ENCODE results near the gene CD22.

CD22 gene

GRCh38 chr19:35287713-35288112 is 41.3 kb upstream of the CD22 start:
- Histone ChIP-seq H2AFZ (ENCODE audit: low read depth, low read length) (no peak overlapping the region), H3K4me2 (ENCODE audit: low read length, poor library complexity, severe bottlenecking) (no peak overlapping the region), H2BK120ac (ENCODE audit: low read depth, low read length) (no peak overlapping the region), H3K27me3 (ENCODE audit: control insufficient read depth in 1 of 2, insufficient read depth in 1 of 2, low read length in 2 of 2) (peaks cover 25 to 45% of the 10 kb centered on the region in 2 experiments), H3K79me1 (replicated peaks; ENCODE audit: low read length, poor library complexity, severe bottlenecking) (no peaks in the 10 kb centered on the region), H2BK15ac (ENCODE audit: low read depth, poor library complexity, severe bottlenecking) (no peak overlapping the region), H3K4me3 (ENCODE audit: insufficient read depth in 1 of 2, low read depth in 1 of 2, low read length in 2 of 2) (no peak overlapping the region), H3K9ac (ENCODE audit: low read length) (no peak overlapping the region), H3K27ac (ENCODE audit: low read length, poor library complexity, severe bottlenecking) (no peak overlapping the region), H2BK5ac (ENCODE audit: low read depth, low read length, poor library complexity, severe bottlenecking) (no peak overlapping the region), H4K91ac (ENCODE audit: low read length) (no peak overlapping the region), H3K18ac (ENCODE audit: low read depth in 1 of 2, low read length in 2 of 2) (no peak overlapping the region), H2BK12ac (ENCODE audit: low read length in 2 of 2) (no peak overlapping the region), H4K8ac (ENCODE audit: low read length) (no peak overlapping the region), H3K36me3 (ENCODE audit: control insufficient read depth in 1 of 2, insufficient read depth in 2 of 2, low read depth in 1 of 2, low read length in 2 of 2) (no peaks in the 10 kb centered on the region), H2AK5ac (ENCODE audit: low read length, severe bottlenecking) (no peak overlapping the region), H3K14ac (ENCODE audit: low read length in 2 of 2) (no peak overlapping the region), H3K9me3 (ENCODE audit: control insufficient read depth, low read length) (no peaks in the 10 kb centered on the region), H3K4ac (ENCODE audit: low read depth in 1 of 2, low read length in 2 of 2) (no peak overlapping the region), H3K4me1 (ENCODE audit: control insufficient read depth, insufficient read depth, low read depth, low read length) (no peaks in the 10 kb centered on the region), H3K23ac (ENCODE audit: low read length in 2 of 2) (no peak overlapping the region)
- DNase-seq, result no peak
- WGBS, result 86% methylated on average over 10 of the region's 10 CpGs

GRCh38 chr19:35288331-35288730 is 40.7 kb upstream of the CD22 start:
- no peak overlapping the region for H3K14ac ChIP-seq (ENCODE audit: low read length in 2 of 2)
- H3K36me3 ChIP-seq (ENCODE audit: control insufficient read depth in 1 of 2, insufficient read depth in 2 of 2, low read depth in 1 of 2, low read length in 2 of 2), result no peaks in the 10 kb centered on the region
- no peak overlapping the region for H4K91ac ChIP-seq (ENCODE audit: low read length)
- no peak for DNase-seq
- peaks cover 23 to 46% of the 10 kb centered on the region in 2 experiments for H3K27me3 ChIP-seq (ENCODE audit: control insufficient read depth in 1 of 2, insufficient read depth in 1 of 2, low read length in 2 of 2)
- no peak overlapping the region for H2BK120ac ChIP-seq (ENCODE audit: low read depth, low read length)
- 79% methylated on average over 2 of the region's 2 CpGs for WGBS
- no peak overlapping the region for H3K27ac ChIP-seq (ENCODE audit: low read length, poor library complexity, severe bottlenecking)
- no peak overlapping the region for H2AFZ ChIP-seq (ENCODE audit: low read depth, low read length)
- H2AK5ac ChIP-seq (ENCODE audit: low read length, severe bottlenecking), result no peak overlapping the region
- no peak overlapping the region for H3K18ac ChIP-seq (ENCODE audit: low read depth in 1 of 2, low read length in 2 of 2)
- H2BK5ac ChIP-seq (ENCODE audit: low read depth, low read length, poor library complexity, severe bottlenecking), result no peak overlapping the region
- H3K4ac ChIP-seq (ENCODE audit: low read depth in 1 of 2, low read length in 2 of 2), result no peak overlapping the region
- no peak overlapping the region for H3K4me3 ChIP-seq (ENCODE audit: insufficient read depth in 1 of 2, low read depth in 1 of 2, low read length in 2 of 2)
- no peak overlapping the region for H3K9ac ChIP-seq (ENCODE audit: low read length)
- H3K79me1 ChIP-seq (replicated peaks; ENCODE audit: low read length, poor library complexity, severe bottlenecking), result no peaks in the 10 kb centered on the region
- H3K9me3 ChIP-seq (ENCODE audit: control insufficient read depth, low read length), result no peaks in the 10 kb centered on the region
- no peak overlapping the region for H3K23ac ChIP-seq (ENCODE audit: low read length in 2 of 2)
- H2BK12ac ChIP-seq (ENCODE audit: low read length in 2 of 2), result no peak overlapping the region
- no peak overlapping the region for H3K4me2 ChIP-seq (ENCODE audit: low read length, poor library complexity, severe bottlenecking)
- H4K8ac ChIP-seq (ENCODE audit: low read length), result no peak overlapping the region
- H3K4me1 ChIP-seq (ENCODE audit: control insufficient read depth, insufficient read depth, low read depth, low read length), result no peaks in the 10 kb centered on the region
- H2BK15ac ChIP-seq (ENCODE audit: low read depth, poor library complexity, severe bottlenecking), result no peak overlapping the region

GRCh38 chr19:35288906-35289305 is 40.1 kb upstream of the CD22 start:
- no peak overlapping the region for H4K91ac ChIP-seq (ENCODE audit: low read length)
- H2AK5ac ChIP-seq (ENCODE audit: low read length, severe bottlenecking), result no peak overlapping the region
- H3K36me3 ChIP-seq (ENCODE audit: control insufficient read depth in 1 of 2, insufficient read depth in 2 of 2, low read depth in 1 of 2, low read length in 2 of 2), result no peaks in the 10 kb centered on the region
- no peak for DNase-seq
- no peaks in the 10 kb centered on the region for H3K79me1 ChIP-seq (replicated peaks; ENCODE audit: low read length, poor library complexity, severe bottlenecking)
- H2BK120ac ChIP-seq (ENCODE audit: low read depth, low read length), result no peak overlapping the region
- no peak overlapping the region for H3K4me3 ChIP-seq (ENCODE audit: insufficient read depth in 1 of 2, low read depth in 1 of 2, low read length in 2 of 2)
- H3K27ac ChIP-seq (ENCODE audit: low read length, poor library complexity, severe bottlenecking), result no peak overlapping the region
- H4K8ac ChIP-seq (ENCODE audit: low read length), result no peak overlapping the region
- H2BK12ac ChIP-seq (ENCODE audit: low read length in 2 of 2), result no peak overlapping the region
- WGBS, result 79% methylated on average over 5 of the region's 5 CpGs
- no peaks in the 10 kb centered on the region for H3K9me3 ChIP-seq (ENCODE audit: control insufficient read depth, low read length)
- H3K9ac ChIP-seq (ENCODE audit: low read length), result no peak overlapping the region
- H3K18ac ChIP-seq (ENCODE audit: low read depth in 1 of 2, low read length in 2 of 2), result no peak overlapping the region
- no peaks in the 10 kb centered on the region for H3K4me1 ChIP-seq (ENCODE audit: control insufficient read depth, insufficient read depth, low read depth, low read length)
- H2BK5ac ChIP-seq (ENCODE audit: low read depth, low read length, poor library complexity, severe bottlenecking), result no peak overlapping the region
- no peak overlapping the region for H3K4ac ChIP-seq (ENCODE audit: low read depth in 1 of 2, low read length in 2 of 2)
- peaks cover 20 to 49% of the 10 kb centered on the region in 2 experiments for H3K27me3 ChIP-seq (ENCODE audit: control insufficient read depth in 1 of 2, insufficient read depth in 1 of 2, low read length in 2 of 2)
- H2AFZ ChIP-seq (ENCODE audit: low read depth, low read length), result no peak overlapping the region
- H3K4me2 ChIP-seq (ENCODE audit: low read length, poor library complexity, severe bottlenecking), result no peak overlapping the region
- no peak overlapping the region for H3K14ac ChIP-seq (ENCODE audit: low read length in 2 of 2)
- no peak overlapping the region for H3K23ac ChIP-seq (ENCODE audit: low read length in 2 of 2)
- no peak overlapping the region for H2BK15ac ChIP-seq (ENCODE audit: low read depth, poor library complexity, severe bottlenecking)

GRCh38 chr19:35290381-35291127 is 38.4 kb upstream of the CD22 start:
- Histone ChIP-seq H3K9me3 (ENCODE audit: control insufficient read depth, low read length) (no peaks in the 10 kb centered on the region), H2AFZ (ENCODE audit: low read depth, low read length) (no peak overlapping the region), H2BK5ac (ENCODE audit: low read depth, low read length, poor library complexity, severe bottlenecking) (no peak overlapping the region), H3K23ac (ENCODE audit: low read length in 2 of 2) (no peak overlapping the region), H3K9ac (ENCODE audit: low read length) (no peak overlapping the region), H3K4ac (ENCODE audit: low read depth in 1 of 2, low read length in 2 of 2) (no peak overlapping the region), H4K91ac (ENCODE audit: low read length) (no peak overlapping the region), H2AK5ac (ENCODE audit: low read length, severe bottlenecking) (no peak overlapping the region), H3K14ac (ENCODE audit: low read length in 2 of 2) (no peak overlapping the region), H2BK120ac (ENCODE audit: low read depth, low read length) (no peak overlapping the region), H3K27ac (ENCODE audit: low read length, poor library complexity, severe bottlenecking) (no peak overlapping the region), H3K4me3 (ENCODE audit: insufficient read depth in 1 of 2, low read depth in 1 of 2, low read length in 2 of 2) (no peak overlapping the region), H3K79me1 (replicated peaks; ENCODE audit: low read length, poor library complexity, severe bottlenecking) (no peaks in the 10 kb centered on the region), H3K27me3 (ENCODE audit: control insufficient read depth in 1 of 2, insufficient read depth in 1 of 2, low read length in 2 of 2) (peaks cover 13 to 56% of the 10 kb centered on the region in 2 experiments), H4K8ac (ENCODE audit: low read length) (no peak overlapping the region), H3K4me1 (ENCODE audit: control insufficient read depth, insufficient read depth, low read depth, low read length) (no peaks in the 10 kb centered on the region), H2BK15ac (ENCODE audit: low read depth, poor library complexity, severe bottlenecking) (no peak overlapping the region), H3K18ac (ENCODE audit: low read depth in 1 of 2, low read length in 2 of 2) (no peak overlapping the region), H3K36me3 (ENCODE audit: control insufficient read depth in 1 of 2, insufficient read depth in 2 of 2, low read depth in 1 of 2, low read length in 2 of 2) (no peaks in the 10 kb centered on the region), H2BK12ac (ENCODE audit: low read length in 2 of 2) (no peak overlapping the region), H3K4me2 (ENCODE audit: low read length, poor library complexity, severe bottlenecking) (no peak overlapping the region)
- 71% methylated on average over 20 of the region's 20 CpGs for WGBS
- no peak for DNase-seq
